Stimulated activated CD4-positive, alpha-beta T cell treated with anti-CD3 and anti-CD28 coated beads, TNF-alpha, amount 100 ng/mL, for 4 hours (primary cell): ENCODE results near the gene FRMD5.

Experiments used
- DNase-seq, 3 experiments: peaks; one replicate each; pipeline ENCODE4 v3.0.0-alpha.2; 2020; ENCODE audit warnings: low read depth in 3 of 3

Gene FRMD5

DNA sequence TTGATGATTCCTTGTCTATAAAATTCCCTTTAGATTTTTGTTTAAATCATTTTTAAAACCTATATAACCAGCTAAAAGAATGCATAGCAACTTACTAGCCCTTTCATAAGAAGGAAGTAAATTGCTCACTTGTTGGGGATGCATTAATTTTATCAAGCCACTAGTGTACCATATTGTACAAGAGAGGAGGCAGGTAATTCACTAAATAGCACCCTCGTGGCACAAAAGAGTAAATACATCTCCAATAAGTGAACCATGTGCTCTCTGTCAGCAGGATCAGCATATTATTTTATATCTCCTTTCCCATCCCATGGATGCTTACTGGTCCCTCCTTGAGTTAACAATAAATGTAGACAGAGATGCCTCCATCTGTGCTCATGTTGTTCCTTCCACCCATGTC is 34.3 kb downstream of the FRMD5 start:
- DNase-seq: no peak

DNA sequence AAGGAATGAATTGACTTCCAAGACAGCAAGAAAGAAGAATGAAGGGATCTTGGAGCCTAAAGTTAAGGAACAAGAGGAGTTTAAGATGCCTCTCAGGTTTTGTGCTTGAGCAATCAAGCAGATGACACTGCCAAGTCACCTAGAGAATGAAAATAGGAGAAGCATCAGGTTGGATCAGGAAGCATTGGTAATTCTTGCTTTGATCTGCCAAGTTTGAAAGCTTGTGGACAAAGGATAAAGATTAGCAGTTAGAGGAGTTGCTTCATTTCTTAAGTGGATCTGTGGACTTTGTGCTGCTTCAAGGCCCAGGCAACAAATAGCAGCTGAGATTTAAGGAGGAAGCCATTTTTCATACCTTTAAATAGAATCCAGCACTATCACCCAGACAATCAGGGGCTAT is 35.6 kb downstream of the FRMD5 start:
- DNase-seq: no peak

DNA sequence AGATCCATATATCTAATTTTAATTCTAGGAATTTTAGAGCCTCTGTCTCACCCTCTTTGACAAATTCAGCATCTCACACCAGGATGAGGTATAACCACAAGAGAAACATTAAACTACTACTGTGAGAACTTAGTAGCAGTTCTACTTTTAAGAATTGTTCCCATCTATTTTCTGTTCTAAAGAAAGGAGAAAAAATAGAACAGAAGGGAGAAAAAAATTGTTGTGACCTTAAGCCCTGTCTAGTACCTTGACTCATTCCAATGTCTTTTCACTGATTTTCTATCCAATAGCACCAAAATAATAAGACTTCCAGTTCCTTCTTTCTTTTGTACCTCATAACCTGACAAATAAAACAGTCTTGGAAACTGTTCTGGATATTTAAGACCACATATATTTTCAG is 37.0 kb downstream of the FRMD5 start:
- no peak for DNase-seq

DNA sequence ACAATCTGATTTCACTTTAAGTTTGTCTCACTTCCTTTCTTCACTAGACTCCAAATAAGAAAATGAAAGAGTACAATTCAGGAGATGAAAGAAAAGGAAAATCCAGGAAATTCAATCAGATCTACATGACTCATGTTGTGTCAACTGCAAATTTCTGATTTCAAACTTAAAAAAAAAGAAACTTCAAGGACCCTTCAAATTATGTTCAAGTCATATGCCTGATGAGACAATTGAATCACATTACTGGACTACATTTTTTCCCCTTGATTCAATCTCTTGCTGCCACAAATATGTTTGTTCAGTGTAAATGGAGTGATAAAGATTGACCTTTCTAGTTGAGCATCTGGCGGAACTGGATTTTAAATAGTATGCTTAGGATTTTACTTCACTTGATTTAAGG is 37.4 kb downstream of the FRMD5 start:
- DNase-seq: no peak

DNA sequence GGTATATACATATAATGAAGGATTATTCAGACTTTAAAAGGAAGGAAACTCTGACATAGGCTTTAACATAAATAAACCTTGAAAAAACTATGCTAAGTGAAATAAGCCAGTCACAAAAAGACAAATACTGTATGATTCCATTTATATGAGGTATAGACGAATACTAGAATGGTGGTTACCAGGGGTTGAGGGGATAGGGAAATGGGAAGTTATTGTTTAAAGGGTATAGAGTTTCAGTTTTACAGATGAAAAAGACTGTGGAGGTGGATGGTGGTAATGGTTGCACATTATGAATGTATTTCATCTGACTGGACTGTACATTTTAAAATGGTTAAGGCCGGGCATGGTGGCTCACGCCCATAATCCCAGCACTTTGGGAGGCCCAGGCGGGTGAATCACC is 41.7 kb downstream of the FRMD5 start:
- DNase-seq: no peak

DNA sequence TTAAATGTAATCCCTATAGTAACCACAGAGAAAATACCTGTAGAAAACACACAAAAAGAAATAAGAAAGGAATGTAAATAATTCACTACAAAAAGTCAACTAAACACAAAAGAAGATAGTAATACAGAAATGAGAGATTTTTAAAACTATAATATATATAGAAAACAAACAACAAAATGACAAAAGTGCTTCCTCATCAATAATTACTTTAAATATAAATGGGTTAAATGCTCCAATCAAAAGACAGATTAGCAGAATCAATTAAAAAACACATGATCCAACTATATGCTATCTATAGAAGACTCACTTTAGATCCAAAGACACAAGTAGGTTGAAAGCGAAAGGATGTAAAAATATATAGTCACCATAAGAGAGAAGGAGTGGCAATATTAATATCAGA is 45.8 kb downstream of the FRMD5 start:
- no peak for DNase-seq

DNA sequence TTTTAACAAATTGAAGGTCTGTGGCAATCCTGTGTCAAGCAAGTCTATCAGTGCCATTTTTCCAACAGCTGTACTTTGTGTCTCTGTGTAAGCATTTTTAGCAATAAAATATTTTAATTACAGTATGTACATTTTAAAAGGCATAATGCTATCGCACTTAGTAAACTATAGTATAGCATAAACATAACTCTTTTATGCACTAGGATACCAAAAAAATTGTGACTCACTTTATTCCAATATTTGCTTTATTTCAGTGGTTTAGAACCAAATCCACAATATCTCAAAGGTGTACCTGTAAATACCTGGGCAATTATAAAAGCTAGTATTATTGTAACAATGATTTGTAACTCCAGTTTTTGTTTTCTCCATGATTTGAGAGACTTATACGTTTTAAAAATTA is 46.5 kb downstream of the FRMD5 start:
- no peak for DNase-seq

DNA sequence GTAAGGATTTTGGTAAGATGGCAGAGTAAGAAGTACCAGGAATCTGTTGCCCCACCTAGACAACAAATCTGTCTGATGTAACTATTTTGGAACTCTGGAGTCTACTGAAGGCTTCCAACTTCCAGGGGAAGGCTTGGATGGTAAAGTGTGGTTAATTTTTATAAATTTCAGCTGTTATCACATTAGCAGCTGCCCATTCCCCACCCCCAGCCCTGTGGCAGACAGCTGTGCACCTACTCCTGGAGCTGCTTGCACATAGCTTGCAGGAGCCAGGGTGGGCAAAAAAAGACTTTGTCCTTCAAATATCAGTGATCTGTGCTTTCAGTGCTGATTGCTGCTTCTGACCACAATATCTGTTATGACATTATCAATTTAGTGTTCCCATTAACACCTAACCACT is 47.4 kb downstream of the FRMD5 start:
- no peak for DNase-seq

DNA sequence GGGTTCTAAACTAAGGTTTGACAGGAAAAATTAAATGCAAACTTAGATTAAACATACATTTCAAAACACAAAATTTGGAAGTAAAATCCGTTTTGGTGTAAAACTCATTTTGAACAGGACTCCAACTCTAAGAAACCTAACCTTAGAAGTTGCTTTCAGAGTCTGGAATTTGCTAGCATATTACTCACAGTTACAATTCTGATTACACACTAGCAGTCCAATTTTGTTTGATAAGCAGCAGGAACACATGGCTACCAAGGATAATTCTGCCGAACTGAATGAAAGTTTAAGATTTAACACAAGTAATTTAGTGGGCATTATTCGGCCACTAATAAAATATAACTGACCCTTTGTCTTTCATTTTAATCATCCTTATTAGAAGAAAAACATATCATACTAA is 49.6 kb downstream of the FRMD5 start:
- no peak for DNase-seq

DNA sequence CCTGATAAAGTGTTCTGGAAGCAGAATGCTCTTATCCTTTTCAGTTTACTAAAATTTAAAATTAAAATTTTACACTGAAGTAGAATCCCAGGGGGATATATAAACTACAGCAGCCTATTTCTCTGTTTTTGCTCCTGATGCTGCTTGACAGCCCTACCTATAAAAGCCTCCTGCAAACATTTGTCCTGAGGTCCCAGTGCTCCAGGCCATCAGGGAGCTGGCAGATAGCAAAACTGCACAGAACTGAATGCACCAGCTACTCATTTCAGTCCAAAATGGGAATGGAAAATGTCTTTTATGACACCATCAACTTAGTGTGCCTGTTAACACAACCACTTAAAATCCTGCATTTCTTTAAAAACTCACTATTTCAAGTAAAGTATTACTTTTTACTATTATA is 50.1 kb downstream of the FRMD5 start:
- no peak for DNase-seq

DNA sequence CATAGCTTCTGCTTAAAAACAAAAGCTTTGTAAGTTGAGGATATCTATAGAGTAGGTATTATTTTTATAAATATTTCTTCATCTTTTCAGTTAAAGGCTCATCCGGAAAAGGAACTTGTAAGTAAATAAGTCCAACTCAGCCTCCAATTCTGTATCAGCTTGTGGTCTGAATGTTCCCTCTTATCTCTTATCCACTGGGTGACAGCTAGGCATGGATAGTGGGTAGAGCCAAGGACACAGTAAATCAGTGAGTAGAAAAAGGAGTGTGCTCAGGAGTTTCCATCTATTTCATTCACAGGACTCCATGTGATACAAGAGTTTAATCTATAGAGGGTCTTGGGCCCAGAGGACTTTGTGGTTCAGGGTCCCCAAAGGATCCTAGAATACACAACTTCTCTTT is 50.9 kb downstream of the FRMD5 start:
- DNase-seq: no peak

DNA sequence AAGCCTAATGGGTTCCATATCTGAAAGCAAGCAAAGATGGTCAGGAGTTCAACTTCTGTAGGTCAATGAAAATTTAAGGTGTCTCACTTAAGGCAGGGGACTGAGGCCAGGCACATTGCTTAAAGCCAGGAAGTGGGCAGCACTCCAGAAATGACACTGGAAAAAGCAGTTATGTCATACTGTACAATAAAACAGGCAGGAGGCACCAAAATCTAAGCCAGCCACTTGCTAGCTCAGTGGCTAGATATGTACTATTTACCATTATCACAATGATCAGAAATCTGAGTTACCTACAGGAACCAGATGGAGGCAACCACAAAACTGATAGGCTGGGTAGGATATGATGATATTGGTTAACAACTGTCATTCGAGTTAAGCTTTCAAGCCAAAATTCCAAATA is 57.3 kb downstream of the FRMD5 start:
- no peak for DNase-seq

DNA sequence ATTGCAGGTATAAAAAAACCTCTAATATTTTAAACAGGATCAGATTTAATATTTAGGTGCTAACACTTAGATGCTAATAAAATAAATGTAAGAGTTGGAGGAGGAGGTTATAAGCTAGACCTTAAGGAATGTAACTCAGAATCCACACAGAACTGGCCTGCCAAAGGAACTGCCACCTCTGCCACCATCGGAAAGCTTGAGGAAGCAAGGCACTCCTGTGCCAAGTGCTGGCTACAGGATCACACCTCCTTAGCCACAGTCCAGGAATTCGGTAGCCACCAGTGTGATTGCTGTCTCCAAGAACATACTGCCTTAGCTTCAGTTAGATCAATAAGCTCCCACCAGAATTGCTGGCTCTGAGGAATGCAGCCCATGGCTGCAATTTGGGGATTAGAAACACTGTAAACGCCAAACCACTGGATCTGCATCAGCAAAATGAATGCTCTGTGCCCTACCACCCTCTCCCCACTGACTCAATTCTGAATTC is 58.0 kb downstream of the FRMD5 start:
- DNase-seq: no peak

DNA sequence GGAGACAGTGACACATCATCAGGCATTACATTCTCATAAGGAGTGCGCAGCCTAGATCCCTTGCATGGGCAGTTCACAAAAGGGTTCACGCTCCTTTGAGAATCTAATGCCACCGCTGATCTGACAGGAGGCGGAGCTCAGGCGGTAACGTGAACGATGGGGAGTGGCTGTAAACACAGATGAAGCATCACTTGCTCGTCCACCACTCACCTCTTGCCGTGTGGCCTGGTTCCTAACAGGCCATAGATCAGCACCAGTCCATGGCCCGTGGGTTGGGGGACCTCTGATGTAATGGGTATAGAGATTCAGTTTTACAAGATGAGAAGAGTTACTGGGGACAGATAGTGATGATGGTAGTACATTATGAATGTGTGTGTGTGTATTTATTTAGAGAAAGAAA is 63.0 kb downstream of the FRMD5 start:
- no peak for DNase-seq

DNA sequence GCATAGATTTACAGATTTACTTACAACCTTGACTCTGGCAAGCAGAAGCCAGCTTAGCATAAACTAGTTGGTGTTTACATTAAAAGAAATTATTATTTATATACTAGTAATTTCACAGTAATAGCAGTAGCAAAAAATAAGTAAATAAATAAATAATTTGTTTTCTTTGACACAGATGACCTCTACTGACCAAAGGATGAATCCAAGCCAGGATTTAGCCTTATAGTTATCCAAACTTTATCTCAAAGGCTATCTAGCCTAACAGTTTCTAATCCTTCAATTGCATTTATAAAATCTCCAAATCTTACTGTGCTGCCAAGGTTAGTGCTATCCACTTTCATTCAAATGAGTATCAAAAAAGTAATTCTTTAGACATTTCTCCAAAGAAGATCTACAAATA is 64.3 kb downstream of the FRMD5 start:
- no peak for DNase-seq

DNA sequence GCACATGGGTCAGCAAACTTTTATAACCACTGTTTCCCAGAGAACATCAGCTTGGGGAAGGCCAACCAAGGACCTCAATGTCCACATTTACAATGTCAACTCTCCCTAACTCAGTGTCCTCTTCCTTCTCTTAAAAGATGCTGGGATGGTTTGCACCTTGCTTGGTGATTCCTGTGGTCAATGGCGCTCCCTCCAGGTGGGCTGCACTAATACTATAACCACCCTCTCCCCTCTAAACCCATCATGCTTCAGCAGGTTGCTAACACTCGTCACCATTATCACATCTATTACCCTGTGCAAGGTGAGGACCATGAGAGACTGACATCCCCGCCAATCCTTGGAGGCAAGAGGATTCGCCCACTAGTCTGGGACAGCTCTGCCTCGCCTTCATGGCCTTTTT is 65.2 kb downstream of the FRMD5 start:
- no peak for DNase-seq

DNA sequence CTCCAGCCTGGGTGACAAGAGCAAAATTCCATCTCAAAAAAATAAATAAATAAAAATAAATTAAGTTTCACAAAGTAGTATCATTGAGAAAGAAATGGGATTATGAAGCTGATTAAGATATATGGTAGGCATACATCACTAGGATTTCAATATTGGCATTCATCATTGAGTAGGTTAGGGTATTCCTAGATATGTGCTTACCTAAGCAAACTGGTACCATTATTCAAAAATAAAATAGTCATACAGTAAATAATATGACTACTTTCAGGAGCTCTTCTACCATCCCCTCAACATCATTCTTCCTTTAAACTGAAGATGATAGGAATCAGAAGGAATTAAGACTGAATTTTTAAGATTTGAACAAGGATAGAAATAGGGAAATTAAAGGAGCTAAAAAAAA is 66.6 kb downstream of the FRMD5 start:
- no peak for DNase-seq

DNA sequence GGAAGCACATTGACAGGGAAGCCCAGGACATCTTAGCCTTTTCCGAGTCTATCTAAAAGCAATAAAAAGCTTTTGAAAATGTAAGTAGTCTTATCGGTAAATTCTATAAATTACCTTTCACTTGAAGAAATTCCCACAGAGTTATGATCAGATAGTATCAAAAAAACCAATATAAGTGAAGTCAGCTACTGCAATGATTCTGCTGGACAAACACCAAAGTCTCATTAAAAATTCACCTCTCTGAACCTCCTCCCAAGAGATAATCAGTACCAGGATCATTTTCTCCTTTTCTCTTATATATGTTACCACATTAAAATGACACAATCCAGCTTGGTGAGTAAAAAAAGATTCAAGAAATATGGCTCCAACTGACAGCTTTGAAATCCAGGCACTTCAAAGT is 69.2 kb downstream of the FRMD5 start:
- DNase-seq: no peak

DNA sequence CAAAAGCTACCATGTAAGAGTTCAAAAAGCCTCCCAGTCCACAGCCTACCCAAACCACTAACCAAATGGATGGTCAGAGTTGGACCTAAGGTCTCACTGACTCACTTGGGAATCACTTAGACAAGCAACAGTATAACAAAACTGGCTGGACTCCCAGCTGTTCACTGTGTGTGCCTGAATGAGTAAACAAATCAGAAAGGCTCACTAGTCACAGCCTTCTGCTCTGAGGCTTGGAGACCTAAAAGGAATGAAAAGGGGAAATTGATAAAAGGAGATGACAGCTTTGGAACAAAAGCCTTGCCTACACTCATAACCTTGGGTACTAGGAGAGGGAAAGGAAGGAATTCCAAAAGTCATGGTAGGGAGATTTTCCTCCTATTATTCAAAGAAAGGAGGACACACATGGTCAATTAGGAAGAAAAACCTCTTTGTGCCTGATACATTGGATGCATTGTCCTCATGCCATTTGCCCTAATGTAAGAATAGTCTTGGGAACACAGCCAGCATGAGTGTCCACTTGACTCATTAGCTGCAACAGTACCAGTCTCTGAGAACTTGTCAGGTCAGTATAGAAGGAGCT is 92.3 kb downstream of the FRMD5 start:
- DNase-seq: no peak

DNA sequence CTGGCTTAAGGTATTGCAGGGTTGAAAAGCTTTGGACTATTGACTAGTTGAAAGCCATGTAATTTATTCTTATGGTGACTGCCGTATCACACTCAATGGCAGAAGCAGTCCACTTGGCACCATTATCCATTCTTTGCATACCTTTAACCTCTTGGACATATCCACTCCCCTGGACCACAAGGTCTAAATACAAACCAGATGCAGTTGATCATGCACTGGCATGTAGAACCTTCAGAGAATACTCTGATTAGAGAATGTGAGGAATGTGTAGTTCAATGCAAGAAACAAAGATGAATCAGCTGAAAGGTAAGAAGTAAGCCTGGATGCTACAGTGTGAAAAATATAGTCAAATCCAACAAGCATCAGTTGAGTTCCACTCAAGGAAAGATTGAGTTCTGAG is 93.1 kb downstream of the FRMD5 start:
- no peak for DNase-seq

DNA sequence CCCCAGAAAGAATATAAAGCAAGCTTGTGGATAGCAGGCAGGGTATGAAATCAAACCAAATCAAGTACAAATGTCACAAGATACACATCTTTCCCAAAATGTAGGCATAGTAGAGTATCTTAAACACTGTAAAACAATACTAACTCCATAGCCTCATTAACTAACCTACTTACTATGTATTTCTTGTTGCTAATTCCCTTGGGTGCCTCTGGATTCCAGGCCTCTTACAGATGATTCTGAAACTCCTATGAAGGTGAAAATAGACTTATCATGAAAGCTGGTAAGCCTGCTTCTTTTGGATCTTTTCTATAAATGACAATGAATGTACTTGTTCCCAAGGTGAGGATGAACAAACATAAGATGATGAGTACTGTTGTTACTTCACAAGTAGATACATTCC is 93.8 kb downstream of the FRMD5 start:
- no peak for DNase-seq

DNA sequence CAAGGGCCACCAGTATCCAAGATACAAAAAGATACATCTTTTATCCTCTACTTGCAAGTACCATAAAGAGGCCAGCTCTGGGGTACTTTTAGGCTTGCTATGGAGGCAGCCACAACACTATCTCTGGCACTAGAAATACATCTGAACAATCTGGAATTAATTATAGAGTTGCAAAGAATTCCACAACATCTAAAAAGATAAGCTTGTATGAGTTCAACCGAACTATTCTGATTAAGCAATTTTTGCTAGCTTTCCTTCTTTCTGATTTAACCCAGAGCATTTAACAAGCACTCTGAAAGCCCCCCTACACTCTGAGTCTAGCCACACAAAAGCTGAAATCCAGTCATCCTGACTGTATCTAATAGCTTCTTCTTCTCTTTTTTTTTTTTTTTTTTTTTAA is 95.4 kb downstream of the FRMD5 start:
- DNase-seq: no peak

DNA sequence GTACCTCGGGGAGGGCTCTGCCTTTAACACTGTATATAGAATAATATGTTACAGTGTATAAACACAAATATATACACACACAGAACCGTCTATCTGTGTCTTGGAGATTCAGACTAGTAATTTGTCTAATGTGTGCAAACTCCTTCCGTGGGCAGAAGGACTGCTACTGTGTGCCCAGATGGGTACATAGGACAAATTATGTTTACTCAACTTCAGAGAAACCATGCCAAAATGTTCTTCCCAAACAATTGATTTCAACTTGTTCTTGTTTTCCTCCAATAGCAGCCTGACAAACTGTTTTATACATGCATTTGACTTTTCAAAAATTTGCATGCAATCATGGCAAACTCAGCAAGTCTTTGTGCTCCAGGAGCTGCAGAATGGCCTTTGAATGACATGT is 97.5 kb downstream of the FRMD5 start:
- DNase-seq: no peak

DNA sequence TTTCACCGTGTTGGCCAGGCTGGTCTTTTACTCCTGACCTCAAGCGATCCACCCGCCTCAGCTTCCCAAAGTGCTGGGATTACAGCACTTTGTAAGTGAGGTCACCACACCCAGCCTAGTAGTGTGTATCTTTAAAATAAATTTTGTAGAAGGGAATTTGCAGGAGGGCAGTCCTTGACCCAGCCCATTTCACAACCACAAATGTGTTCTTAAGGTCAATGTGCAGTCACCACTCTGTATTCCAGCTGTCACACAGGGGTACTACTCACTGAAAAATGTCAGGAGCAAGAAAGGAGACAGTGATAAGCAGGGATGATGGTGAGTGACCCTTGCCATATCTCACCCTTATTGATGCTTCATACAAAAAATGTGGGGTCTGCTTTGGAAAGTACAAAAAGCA is 98.5 kb downstream of the FRMD5 start:
- no peak for DNase-seq

DNA sequence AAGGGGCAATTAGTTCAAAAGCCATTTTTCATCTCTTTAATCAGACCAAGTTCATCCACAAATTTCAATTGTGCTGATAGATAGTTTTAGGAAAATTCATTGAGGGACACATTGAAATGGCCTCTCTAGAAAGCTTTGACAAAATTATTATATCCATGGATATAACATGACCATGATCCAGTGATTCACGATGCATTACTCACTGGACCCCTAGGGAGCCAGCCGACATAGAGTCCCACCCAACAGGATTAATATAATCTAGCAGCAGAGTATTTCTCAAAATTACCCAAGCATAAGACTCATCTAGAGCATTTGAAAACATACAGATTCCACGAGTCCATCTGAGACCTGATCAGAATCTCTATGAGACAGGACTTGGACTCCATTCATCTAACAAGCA is 100.3 kb downstream of the FRMD5 start:
- DNase-seq: no peak
